Pancreas (tissue), 10 donors: ENCODE measurements around the gene MPP2. TPM values are rescaled to one million over a fixed set of nuclear protein-coding genes. Genes with fewer than 3 reads are reported as not detected.
A peak's percentile ranks its signal among the peaks of the same experiment; 100 is the strongest.

ENCODE experiments used
- ATAC-seq, 4 donors: fragments of 200-7000 bp; cut with Tn5 transposase; one replicate each; pipeline versions ENCODE4 v1.8.0 to v1.9.1; 2020; ENCODE audit warnings: mild to moderate bottlenecking in 4 of 4, moderate library complexity in 4 of 4
- DNase-seq, 6 donors: peaks; one replicate each; pipeline ENCODE4 v3.0.0-alpha.2; 2020
- FAIRE-seq: peaks from 2 replicates; lab custom pipeline; 2012; peaks lifted over from hg19 to GRCh38; lab: Jason Lieb, UNC
- H3K27ac ChIP-seq, 4 donors: fragments of 200-600 bp; sonication (generic); 1 replicate in 3 of 4; 2 replicates in 1 of 4; pipeline versions ENCODE4 v1.5.0 to v1.8.0; 2020
- H3K27me3 ChIP-seq, 4 donors: fragments of 200-600 bp; one replicate each; pipeline ENCODE4 v1.8.0; 2021
- H3K36me3 ChIP-seq, 3 donors: fragments of 200-600 bp; sonication (generic) in 1 of 3; one replicate each; pipeline versions ENCODE4 v1.5.0 to v1.8.0; 2020 to 2021
- H3K4me1 ChIP-seq, 3 donors: fragments of 200-600 bp; one replicate each; pipeline ENCODE4 v1.8.0; 2021
- H3K4me3 ChIP-seq, 4 donors: fragments of 200-600 bp; sonication (generic) in 2 of 4; one replicate each; pipeline versions ENCODE4 v1.5.0 to v1.8.0; 2020 to 2021
- H3K9me3 ChIP-seq, 4 donors: fragments of 200-600 bp; one replicate each; pipeline ENCODE4 v1.8.0; 2021
- CTCF ChIP-seq, 4 donors: fragments of 200-600 bp; sonication (generic) in 3 of 4; IDR thresholded peaks; one replicate each; pipeline versions ENCODE4 v1.5.0 to v1.8.0; 2021; ENCODE audit warnings: antibody characterized with exemption in 4 of 4
- WGBS, 2 donors: extraction: QIAGEN DNeasy Blood & Tissue Kit; methylation state at CpG; one replicate each; pipeline ENCODE4 v1.1.7; 2013; 5-methylcytosine and 5-hydroxymethylcytosine counted together
- intact Hi-C, 3 donors: fragments of 100-400 bp; cut with DNase I; formaldehyde crosslinking; loops; one replicate each; pipeline versions ENCODE4 v1.11.1 to v1.14.2; 2022
- polyA plus RNA-seq, 2 donors: library from polyadenylated mRNA; stranded (reverse); fragments of 200-250 nt; gene quantifications; one replicate each; pipeline ENCODE4 v1.2.3, GENCODE V29; 2013
- total RNA-seq, 6 donors: library from RNA; stranded (reverse); fragmentation: NEBNext Ultra II Directional in 4 of 6; extraction: Animal tissue kit (Norgen Biotek cat#: 25700) in 4 of 6; gene quantifications; one replicate each; pipeline versions ENCODE4 v1.2.1 to v1.2.4, GENCODE V29; 2021 to 2023
- donor health status: healthy with polysubstance abuse.
- donor health status: DM: no; HTN: no; CAD: no; lungs with moderate emphysema.
- donor health status: DM: no; HTN: no; CAD: no.
- donor health status: control.
- donor health status: control.
- donor health status: Bipolar disorder and iron deficiency.
- donor health status: DM: yes; HTN: yes; CAD: no.
- donor health status: DM: no; HTN: no; CAD: no.
- donor health status: DM: no; HTN: no; CAD: no.
- donor health status: DM: yes; HTN: yes; CAD: no.

Gene MPP2
- total and polyA plus RNA-seq, 8 donors, result 1.0 to 6.6 (median 2.2) TPM

- no peak for ATAC-seq
- intact Hi-C loops, result loop anchor here in 2 of 3 donors (10.0 kb wide), 2 partner anchors 48 to 218 kb away; no protein-coding TSS in a partner anchor
- Histone ChIP-seq H3K9me3 (no peaks in the 10 kb centered on the region), H3K27me3 (peaks cover 0 to 7% (median 0%) of the 10 kb centered on the region in 4 donors), H3K4me3 (no peak overlapping the region), H3K4me1 (no peaks in the 10 kb centered on the region), H3K36me3 (no peaks in the 10 kb centered on the region), H3K27ac (no peak overlapping the region)
- FAIRE-seq, result no peak
- TF ChIP-seq CTCF (IDR thresholded peaks at IDR 0.05), result no peak
- no peak for DNase-seq
- 65 to 67% methylated on average over 4 of the region's 4 CpGs for WGBS, 2 donors
Measured at GRCh38 chr17:43946781-43947180, 39.4 kb upstream of the MPP2 start.

- 73 to 79% methylated on average over 12 of the region's 12 CpGs for WGBS, 2 donors
- no peak for FAIRE-seq
- H3K27me3 ChIP-seq, result no peaks in the 10 kb centered on the region
- TF ChIP-seq CTCF (IDR thresholded peaks at IDR 0.05), result no peak
- H3K4me1 ChIP-seq, result no peaks in the 10 kb centered on the region
- no peak for DNase-seq
- H3K9me3 ChIP-seq, result no peaks in the 10 kb centered on the region
- H3K27ac ChIP-seq, result no peak overlapping the region
- H3K36me3 ChIP-seq, result no peaks in the 10 kb centered on the region
- intact Hi-C loops, result loop anchor here in 2 of 3 donors (10.0 kb wide), 2 partner anchors 50 to 220 kb away; no protein-coding TSS in a partner anchor
- H3K4me3 ChIP-seq, result no peak overlapping the region
- ATAC-seq, result no peak
Measured at GRCh38 chr17:43945074-43945829, 37.9 kb upstream of the MPP2 start.

- DNase-seq, result no peak
- Histone ChIP-seq H3K27ac (no peak within 1 kb of the TSS), H3K4me1 (no peaks in the 10 kb centered on the region), H3K9me3 (no peaks in the 10 kb centered on the region), H3K4me3 (no peak within 1 kb of the TSS), H3K27me3 (no peaks in the 10 kb centered on the region), H3K36me3 (no peaks in the 10 kb centered on the region)
- FAIRE-seq, result no peak
- TF ChIP-seq CTCF (IDR thresholded peaks at IDR 0.05), result no peak
- whole genome bisulfite sequencing, 2 donors, result 84 to 85% methylated on average over 17 of the region's 17 CpGs
- intact Hi-C loops, result loop anchor here in 2 of 3 donors (5.0 to 10.0 kb wide), 3 partner anchors 50 to 223 kb away; no protein-coding TSS in a partner anchor
- no peak for ATAC-seq
Measured at GRCh38 chr17:43942051-43942685, 34.8 kb upstream of the MPP2 start, which contains the start of gene PPY. TSS of gene PPY (minus strand) at chr17:43942476. CDS start at chr17:43941654, 822 bp downstream.

- peak in 2 of 4 donors; percentile 4 to 9 for ATAC-seq
- Histone ChIP-seq H3K36me3 (no peaks in the 10 kb centered on the region), H3K27me3 (no peaks in the 10 kb centered on the region), H3K4me1 (no peaks in the 10 kb centered on the region), H3K4me3 (no peak overlapping the region), H3K27ac (no peak overlapping the region), H3K9me3 (no peaks in the 10 kb centered on the region)
- WGBS, 2 donors, result 66 to 69% methylated on average over 7 of the region's 7 CpGs
- FAIRE-seq, result no peak
- intact Hi-C loops, result loop anchor here in 2 of 3 donors (5.0 to 10.0 kb wide), 3 partner anchors 52 to 224 kb away; no protein-coding TSS in a partner anchor
- TF ChIP-seq CTCF (IDR thresholded peaks at IDR 0.05), result peak in 1 of 4 donors; percentile 10
- no peak for DNase-seq
Measured at GRCh38 chr17:43940630-43941029, 33.3 kb upstream of the MPP2 start.
